Spleen (tissue), 11 donors: ENCODE data around the gene SESN3. TPM values are rescaled to one million over a fixed set of nuclear protein-coding genes. Genes with fewer than 3 reads are reported as not detected.

ENCODE experiments used
- DNase-seq: peaks from one replicate; pipeline ENCODE4 v3.0.0-alpha.2; 2020
- H3K27ac ChIP-seq, 8 donors: fragments of 200-600 bp; sonication (generic) in 7 of 8; 1 replicate in 4 of 8; 2 replicates in 4 of 8; pipeline versions ENCODE4 v1.5.0 to v1.8.0; 2016 to 2021; ENCODE audit warnings: inconsistent platforms in 4 of 8, mild to moderate bottlenecking in 4 of 8, moderate library complexity in 1 of 8
- H3K27me3 ChIP-seq, 7 donors: fragments of 200-600 bp; sonication (generic) in 6 of 7; replicated peaks in 1 of 7; 1 replicate in 4 of 7; 2 replicates in 3 of 7; pipeline versions ENCODE4 v1.5.0 to v1.8.0; 2016 to 2021; ENCODE audit warnings: inconsistent platforms in 3 of 7, mild to moderate bottlenecking in 1 of 7
- H3K36me3 ChIP-seq, 6 donors: fragments of 200-600 bp; sonication (generic) in 5 of 6; 1 replicate in 4 of 6; 2 replicates in 2 of 6; pipeline versions ENCODE4 v1.5.0 to v1.8.0; 2016 to 2021; ENCODE audit warnings: inconsistent platforms in 2 of 6
- H3K4me1 ChIP-seq, 6 donors: fragments of 200-600 bp; sonication (generic) in 5 of 6; 1 replicate in 3 of 6; 2 replicates in 3 of 6; pipeline versions ENCODE4 v1.5.0 to v1.8.0; 2016 to 2021; ENCODE audit warnings: inconsistent platforms in 3 of 6
- H3K4me3 ChIP-seq, 8 donors: fragments of 200-600 bp; sonication (generic) in 7 of 8; 1 replicate in 4 of 8; 2 replicates in 4 of 8; pipeline versions ENCODE4 v1.5.0 to v1.8.0; 2016 to 2021; ENCODE audit warnings: inconsistent platforms in 4 of 8, mild to moderate bottlenecking in 4 of 8, moderate library complexity in 2 of 8
- H3K9me3 ChIP-seq, 8 donors: fragments of 200-600 bp; sonication (generic) in 7 of 8; 1 replicate in 4 of 8; 2 replicates in 4 of 8; pipeline versions ENCODE4 v1.5.0 to v1.8.0; 2016 to 2021; ENCODE audit warnings: inconsistent platforms in 4 of 8
- CTCF ChIP-seq, 11 experiments: fragments of 200-600 bp in 7 of 11; fragments of 450-650 bp in 4 of 11; sonication (generic) in 4 of 11; IDR thresholded peaks in 8 of 11; conservative IDR thresholded peaks in 3 of 11; 1 replicate in 7 of 11; 2 replicates in 4 of 11; pipeline versions ENCODE4 v1.4.0 to v1.8.0; 2016 to 2021; ENCODE audit warnings: antibody characterized with exemption in 11 of 11, inconsistent platforms in 4 of 11, mild to moderate bottlenecking in 1 of 11
- POLR2A ChIP-seq, 3 donors: fragments of 450-650 bp; IDR thresholded peaks; one replicate each; pipeline ENCODE4 v1.5.1; 2017; ENCODE audit warnings: antibody characterized with exemption in 3 of 3, mild to moderate bottlenecking in 1 of 3
- POLR2AphosphoS5 ChIP-seq, 3 donors: sonication (generic); formaldehyde crosslinking; IDR thresholded peaks; one replicate each; pipeline ENCODE4 v1.5.1; 2017; ENCODE audit warnings: antibody characterized with exemption in 3 of 3
- WGBS, 5 donors: extraction: QIAGEN DNeasy Blood & Tissue Kit in 3 of 5; methylation state at CpG; one replicate each; pipeline versions ENCODE4 v1.1.5 to v1.1.7; 2013 to 2018; 5-methylcytosine and 5-hydroxymethylcytosine counted together
- intact Hi-C: fragments of 100-400 bp; cut with DNase I; formaldehyde crosslinking; loops from one replicate; pipeline ENCODE4 v1.15.0; 2023; ENCODE audit warnings: low total_unique reads
- polyA plus RNA-seq, 3 donors: library from polyadenylated mRNA; stranded (reverse); fragments of 200-250 nt; gene quantifications; one replicate each; pipeline ENCODE4 v1.2.1, GENCODE V29; 2013
- total RNA-seq, 7 donors: library from RNA; depleted of rRNA in 3 of 7; stranded (reverse); fragments of >200 nt in 3 of 7; fragmentation: NEBNext Ultra II Directional in 4 of 7; extraction: Animal tissue kit (Norgen Biotek cat#: 25700) in 4 of 7; gene quantifications; one replicate each; pipeline versions ENCODE4 v1.1.0 to v1.2.1, GENCODE V29; 2016 to 2021
- donor health status: healthy with polysubstance abuse.
- donor health status: DM: no; HTN: no; CAD: no; lungs with moderate emphysema.
- donor health status: DM: no; HTN: no; CAD: no.
- donor health status: Bipolar disorder and iron deficiency.
- donor health status: healthy.
- donor health status: DM: no; HTN: no; CAD: no.
- donor health status: DM: yes; HTN: yes; CAD: no.

Gene SESN3
- total and polyA plus RNA-seq, 10 donors = 10.9 to 79.9 (median 56.5) TPM

GRCh38 chr11:95135880-95136279 is 95.1 kb downstream of the SESN3 start:
- no peak overlapping the region for H3K4me3 ChIP-seq
- no peak for DNase-seq
- intact Hi-C loops = no loop called here
- peaks cover 0 to 26% (median 2%) of the 10 kb centered on the region in 6 donors for H3K36me3 ChIP-seq
- no peaks in the 10 kb centered on the region for H3K9me3 ChIP-seq
- H3K27ac ChIP-seq = peak overlapping the region in 6 of 8 donors; percentile 10 to 67 (median 48)
- peaks cover 0 to 12% (median 6%) of the 10 kb centered on the region in 6 donors for H3K4me1 ChIP-seq
- no peak for TF ChIP-seq POLR2AphosphoS5 (IDR thresholded peaks at IDR 0.05)
- WGBS, 5 donors = 90 to 100% (median 97%) methylated on average over 2 of the region's 2 CpGs
- no peaks in the 10 kb centered on the region for H3K27me3 ChIP-seq

DNA sequence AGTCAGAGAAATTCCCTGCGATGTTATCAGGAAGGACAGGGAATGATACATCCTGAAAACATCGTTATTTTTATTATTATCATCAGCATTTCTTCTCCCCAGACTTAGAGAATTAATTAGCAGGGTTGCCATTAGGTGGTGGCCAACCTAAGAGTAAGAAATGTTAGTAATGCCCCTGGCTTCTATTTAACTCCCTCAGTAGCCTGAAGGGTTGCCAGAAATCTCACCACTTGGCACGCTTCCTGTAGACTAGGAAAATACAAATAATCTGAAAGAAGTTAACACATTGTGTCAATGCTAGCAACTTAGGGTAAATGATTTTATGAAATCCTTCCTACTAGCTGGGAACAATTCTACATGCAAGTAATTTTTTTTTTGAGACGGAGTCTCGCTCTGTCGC is 95.8 kb downstream of the SESN3 start:
- Histone ChIP-seq H3K36me3 (peaks cover 0 to 32% (median 2%) of the 10 kb centered on the region in 6 donors), H3K9me3 (no peaks in the 10 kb centered on the region), H3K4me3 (no peak overlapping the region), H3K27me3 (no peaks in the 10 kb centered on the region), H3K4me1 (peaks cover 0 to 12% (median 6%) of the 10 kb centered on the region in 6 donors), H3K27ac (peak overlapping the region in 7 of 8 donors; percentile 18 to 67 (median 46))
- no peak for DNase-seq
- no peak for TF ChIP-seq POLR2A (IDR thresholded peaks at IDR 0.05)
- TF ChIP-seq POLR2AphosphoS5 (IDR thresholded peaks at IDR 0.05) = no peak
- no peak for TF ChIP-seq CTCF (IDR thresholded peaks at IDR 0.05 in 8 of 11, conservative IDR thresholded peaks at IDR 0.05 in 3 of 11)
- WGBS, 5 donors = 77 to 87% (median 79%) methylated on average over 3 to 6 of the region's 6 CpGs
- intact Hi-C loops = no loop called here

DNA sequence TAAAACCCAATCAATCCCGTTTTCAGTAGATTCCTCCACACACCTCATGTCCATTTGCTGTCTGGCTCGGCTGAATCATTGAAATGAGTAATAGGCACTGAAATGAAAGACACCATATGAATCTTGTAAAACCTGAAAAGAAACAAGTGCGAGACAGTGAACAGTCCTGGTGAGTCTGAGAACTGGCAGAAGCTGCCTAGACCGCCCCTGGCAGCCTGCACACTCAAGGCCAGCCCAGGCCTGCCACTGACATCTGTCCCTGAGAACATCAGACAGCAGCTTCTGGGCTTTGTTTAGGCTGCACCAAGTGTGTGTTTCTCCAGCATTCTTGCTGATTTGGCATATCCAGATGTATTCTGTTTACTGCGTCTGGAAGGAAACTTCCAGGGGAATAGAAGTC is 96.5 kb downstream of the SESN3 start:
- Histone ChIP-seq H3K36me3 (peaks cover 0 to 39% (median 4%) of the 10 kb centered on the region in 6 donors), H3K9me3 (no peaks in the 10 kb centered on the region), H3K27me3 (no peaks in the 10 kb centered on the region), H3K4me3 (no peak overlapping the region), H3K4me1 (peaks cover 0 to 12% (median 6%) of the 10 kb centered on the region in 6 donors), H3K27ac (peak overlapping the region in 7 of 8 donors; percentile 18 to 67 (median 46))
- no peak for DNase-seq
- WGBS, 5 donors = 55 to 84% (median 74%) methylated on average over 5 of the region's 5 CpGs
- intact Hi-C loops = no loop called here
- TF ChIP-seq POLR2AphosphoS5 (IDR thresholded peaks at IDR 0.05) = peak in 2 of 3 donors; percentile 33 to 76
- no peak for TF ChIP-seq POLR2A (IDR thresholded peaks at IDR 0.05)
- no peak for TF ChIP-seq CTCF (IDR thresholded peaks at IDR 0.05 in 8 of 11, conservative IDR thresholded peaks at IDR 0.05 in 3 of 11)

- no peaks in the 10 kb centered on the region for H3K9me3 ChIP-seq
- no peak overlapping the region for H3K4me3 ChIP-seq
- WGBS, 5 donors = 27 to 55% (median 39%) methylated on average over 2 of the region's 2 CpGs
- intact Hi-C loops = no loop called here
- H3K27me3 ChIP-seq = no peaks in the 10 kb centered on the region
- peaks cover 0 to 10% (median 4%) of the 10 kb centered on the region in 6 donors for H3K4me1 ChIP-seq
- no peak for DNase-seq
- peaks cover 0 to 54% (median 18%) of the 10 kb centered on the region in 6 donors for H3K36me3 ChIP-seq
- no peak overlapping the region for H3K27ac ChIP-seq
- TF ChIP-seq POLR2A (IDR thresholded peaks at IDR 0.05) = no peak
- no peak for TF ChIP-seq CTCF (IDR thresholded peaks at IDR 0.05 in 8 of 11, conservative IDR thresholded peaks at IDR 0.05 in 3 of 11)
- no peak for TF ChIP-seq POLR2AphosphoS5 (IDR thresholded peaks at IDR 0.05)
Measured at GRCh38 chr11:95132956-95133355, 98.0 kb downstream of the SESN3 start.
